Esophagus squamous epithelium (tissue), 5 donors: ENCODE data around the gene HTR6. TPM values are rescaled to one million over a fixed set of nuclear protein-coding genes. Genes with fewer than 3 reads are reported as not detected.

Source experiments
- DNase-seq: peaks from one replicate; lab custom pipeline; 2025; lab: John Stamatoyannopoulos, UW
- H3K27ac ChIP-seq, 4 donors: fragments of 200-600 bp; sonication (generic); one replicate each; pipeline ENCODE4 v1.5.1; 2016 to 2019; ENCODE audit warnings: mild to moderate bottlenecking in 1 of 4
- H3K27me3 ChIP-seq, 4 donors: fragments of 200-600 bp; sonication (generic); 1 replicate in 3 of 4; 2 replicates in 1 of 4; pipeline versions ENCODE4 v1.5.1 to v1.6.0; 2017 to 2021; ENCODE audit warnings: antibody characterized with exemption in 1 of 4
- H3K36me3 ChIP-seq, 3 donors: fragments of 200-600 bp; sonication (generic); one replicate each; pipeline ENCODE4 v1.5.1; 2016 to 2019
- H3K4me1 ChIP-seq, 3 donors: fragments of 200-600 bp; sonication (generic); one replicate each; pipeline ENCODE4 v1.5.1; 2017 to 2019
- H3K4me3 ChIP-seq, 4 donors: fragments of 200-600 bp; sonication (generic); 1 replicate in 3 of 4; 2 replicates in 1 of 4; pipeline ENCODE4 v1.5.1; 2016 to 2019; ENCODE audit warnings: mild to moderate bottlenecking in 2 of 4, moderate library complexity in 1 of 4
- H3K9me3 ChIP-seq, 3 donors: fragments of 200-600 bp; sonication (generic); one replicate each; pipeline ENCODE4 v1.5.1; 2016 to 2019
- CTCF ChIP-seq, 6 experiments: fragments of 450-650 bp in 4 of 6; fragments of 200-600 bp in 2 of 6; sonication (generic) in 2 of 6; IDR thresholded peaks; one replicate each; pipeline ENCODE4 v1.5.1; 2016 to 2019; ENCODE audit warnings: antibody characterized with exemption in 6 of 6, mild to moderate bottlenecking in 4 of 6, moderate library complexity in 4 of 6
- POLR2A ChIP-seq, 4 donors: fragments of 450-650 bp; IDR thresholded peaks; one replicate each; pipeline ENCODE4 v1.6.1; 2017; ENCODE audit warnings: antibody characterized with exemption in 4 of 4, mild to moderate bottlenecking in 4 of 4, moderate library complexity in 3 of 4
- WGBS, 2 donors: methylation state at CpG; one replicate each; pipeline ENCODE4 v1.1.5; 2018; 5-methylcytosine and 5-hydroxymethylcytosine counted together
- intact Hi-C: fragments of 100-400 bp; cut with DNase I; formaldehyde crosslinking; loops from one replicate; pipeline ENCODE4 v1.15.0; 2022
- total RNA-seq, 4 donors: library from RNA; depleted of rRNA; stranded (reverse); fragments of >200 nt; gene quantifications; one replicate each; pipeline ENCODE4 v1.1.0, GENCODE V29; 2016
- donor health status: DM: yes; HTN: yes; CAD: no.

HTR6 gene
- total RNA-seq, 4 donors from 2014 or later, result not detected

GRCh38 chr1:19703280-19703679 is 38.6 kb downstream of the HTR6 start:
- Histone ChIP-seq H3K36me3 (peaks cover 0 to 36% (median 0%) of the 10 kb centered on the region in 3 donors), H3K27ac (no peak overlapping the region), H3K27me3 (no peaks in the 10 kb centered on the region), H3K4me1 (peaks cover 0 to 14% (median 10%) of the 10 kb centered on the region in 3 donors), H3K4me3 (no peak overlapping the region), H3K9me3 (no peaks in the 10 kb centered on the region)
- TF ChIP-seq CTCF (IDR thresholded peaks at IDR 0.05), result no peak
- no peak for TF ChIP-seq POLR2A (IDR thresholded peaks at IDR 0.05)
- intact Hi-C loops, result no loop called here
- no peak for DNase-seq
- WGBS, 2 donors, result 87 to 90% methylated on average over 3 of the region's 3 CpGs

GRCh38 chr1:19704247-19705113 is 39.8 kb downstream of the HTR6 start:
- H3K9me3 ChIP-seq, result no peaks in the 10 kb centered on the region
- H3K4me1 ChIP-seq, result peaks cover 0 to 14% (median 10%) of the 10 kb centered on the region in 3 donors
- TF ChIP-seq POLR2A (IDR thresholded peaks at IDR 0.05) (no peak), CTCF (IDR thresholded peaks at IDR 0.05) (peak; percentile 78 to 93 (median 88))
- H3K36me3 ChIP-seq, result peaks cover 0 to 33% (median 0%) of the 10 kb centered on the region in 3 donors
- DNase-seq, result no peak
- H3K4me3 ChIP-seq, result no peak overlapping the region
- intact Hi-C loops, result no loop called here
- 20 to 38% methylated on average over 11 to 12 of the region's 19 CpGs for WGBS, 2 donors
- peak overlapping the region in 3 of 4 donors; percentile 9 to 63 (median 32) for H3K27ac ChIP-seq
- H3K27me3 ChIP-seq, result no peaks in the 10 kb centered on the region

GRCh38 chr1:19705464-19705863 is 40.8 kb downstream of the HTR6 start:
- DNase-seq, result no peak
- intact Hi-C loops, result no loop called here
- H3K4me1 ChIP-seq, result peaks cover 0 to 14% (median 10%) of the 10 kb centered on the region in 3 donors
- H3K4me3 ChIP-seq, result no peak overlapping the region
- 75 to 79% methylated on average over 4 of the region's 4 CpGs for WGBS, 2 donors
- H3K27me3 ChIP-seq, result no peaks in the 10 kb centered on the region
- H3K27ac ChIP-seq, result no peak overlapping the region
- peaks cover 0 to 24% (median 0%) of the 10 kb centered on the region in 3 donors for H3K36me3 ChIP-seq
- no peak for TF ChIP-seq CTCF (IDR thresholded peaks at IDR 0.05)
- TF ChIP-seq POLR2A (IDR thresholded peaks at IDR 0.05), result no peak
- H3K9me3 ChIP-seq, result no peaks in the 10 kb centered on the region

- H3K4me3 ChIP-seq, result no peak overlapping the region
- intact Hi-C loops, result no loop called here
- H3K36me3 ChIP-seq, result peaks cover 0 to 19% (median 0%) of the 10 kb centered on the region in 3 donors
- 71 to 76% methylated on average over 4 of the region's 4 CpGs for WGBS, 2 donors
- no peak overlapping the region for H3K27ac ChIP-seq
- DNase-seq, result no peak
- H3K27me3 ChIP-seq, result no peaks in the 10 kb centered on the region
- TF ChIP-seq CTCF (IDR thresholded peaks at IDR 0.05) (no peak), POLR2A (IDR thresholded peaks at IDR 0.05) (no peak)
- peaks cover 0 to 14% (median 10%) of the 10 kb centered on the region in 3 donors for H3K4me1 ChIP-seq
- H3K9me3 ChIP-seq, result no peaks in the 10 kb centered on the region
These were observed 41.5 kb downstream of the HTR6 start for GRCh38 chr1:19706136-19706535.

- 79 to 87% methylated on average over 8 of the region's 8 CpGs for WGBS, 2 donors
- Histone ChIP-seq H3K4me3 (no peak overlapping the region), H3K27me3 (no peaks in the 10 kb centered on the region), H3K36me3 (peaks cover 0 to 37% (median 0%) of the 10 kb centered on the region in 3 donors), H3K9me3 (no peaks in the 10 kb centered on the region), H3K27ac (no peak overlapping the region), H3K4me1 (peaks cover 0 to 13% (median 10%) of the 10 kb centered on the region in 3 donors)
- intact Hi-C loops, result no loop called here
- TF ChIP-seq POLR2A (IDR thresholded peaks at IDR 0.05), result no peak
- TF ChIP-seq CTCF (IDR thresholded peaks at IDR 0.05), result no peak
- no peak for DNase-seq
These were observed 44.0 kb downstream of the HTR6 start for GRCh38 chr1:19708567-19709110.
